ENCODE data around the gene NLGN2. TPM values are rescaled to one million over a fixed set of nuclear protein-coding genes. Genes with fewer than 3 reads are reported as not detected.

The NLGN2 gene
- total and polyA plus RNA-seq, 2 experiments from 2014 or later = 14.4 to 38.7 TPM

- TF ChIP-seq ZNF114 (CRISPR knock-in tag; IDR thresholded peaks at IDR 0.05) = no peak
- TF ChIP-seq REST (IDR thresholded peaks at IDR 0.05; ENCODE audit: unreplicated experiment) = no peak
Measured at GRCh38 chr17:7442142-7442541, 34.5 kb downstream of the NLGN2 start (continued).

DNA sequence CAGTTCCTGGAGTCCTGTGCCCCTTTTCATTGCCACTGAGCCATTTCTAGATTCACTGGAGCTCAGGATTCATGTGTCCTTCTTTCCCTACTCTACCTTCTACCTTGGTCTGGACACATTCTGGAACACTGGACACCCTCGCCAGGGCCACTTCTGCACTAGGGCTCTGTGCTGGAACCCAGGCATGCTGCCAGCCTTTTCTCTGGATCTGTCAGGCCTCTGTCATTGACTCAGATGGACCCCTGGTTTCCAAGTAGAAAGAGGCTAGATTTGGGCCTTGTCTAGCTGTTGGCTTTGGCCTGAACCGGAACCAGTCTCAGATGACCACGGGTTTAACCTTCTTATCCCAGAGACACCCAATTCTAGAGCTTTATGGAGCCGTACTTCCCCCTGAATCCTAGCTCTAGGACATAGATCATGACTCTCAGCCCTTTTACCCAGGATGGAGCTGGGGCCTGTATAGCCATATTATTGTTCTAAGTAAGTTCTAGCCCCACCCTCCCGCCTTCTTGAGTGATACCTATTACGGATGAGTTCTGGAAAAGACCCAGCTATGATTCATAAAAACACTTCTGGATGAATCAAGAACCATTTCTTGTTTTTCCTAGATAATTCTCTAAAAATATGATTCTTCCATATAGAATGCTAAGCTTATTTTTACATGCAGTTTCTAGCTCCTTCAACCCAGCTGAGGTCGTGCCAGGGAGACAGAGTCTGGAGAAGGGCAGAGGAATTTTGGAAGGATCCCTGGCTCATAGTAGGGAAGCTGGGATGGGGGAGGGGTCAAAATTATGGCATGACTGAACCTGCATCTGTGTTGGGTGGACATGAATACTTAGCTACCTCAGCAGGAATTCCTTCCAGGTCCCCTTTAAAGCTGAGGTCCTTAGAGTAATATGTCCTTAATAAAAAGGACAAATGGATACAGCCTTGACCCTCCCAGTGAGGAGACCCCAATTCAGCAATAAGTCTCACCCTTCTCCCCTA is 36.1 kb downstream of the NLGN2 start:
- Histone ChIP-seq H3F3A (replicated peaks; ENCODE audit: low read depth) (peaks cover 39% of the 10 kb centered on the region), H4K20me1 (replicated peaks; ENCODE audit: insufficient read depth) (peaks cover 3% of the 10 kb centered on the region; the same call in 1 of the 2 replicates), H3K9me2 (ENCODE audit: insufficient read depth) (no peaks in the 10 kb centered on the region), H2AFZ (no peak overlapping the region), H3K4me2 (peak overlapping the region; percentile 99), H3K36me3 (ENCODE audit: insufficient read depth) (no peaks in the 10 kb centered on the region), H3K4me1 (ENCODE audit: insufficient read depth) (peaks cover 44% of the 10 kb centered on the region), H3K79me2 (replicated peaks; ENCODE audit: insufficient read depth) (no peaks in the 10 kb centered on the region), H3K4me3 (peak overlapping the region; percentile 90; the same call in 1 of the 2 replicates), H3K27me3 (ENCODE audit: insufficient read depth) (peaks cover 49% of the 10 kb centered on the region), H3K27ac (ENCODE audit: low read depth) (no peak overlapping the region)
- peaks cover 48% of the 10 kb centered on the region for H3K27me3 Mint-ChIP-seq (ENCODE audit: insufficient read depth, low read depth, poor library complexity)
- H3K4me1 Mint-ChIP-seq = peaks cover 38% of the 10 kb centered on the region
- ATAC-seq (no peak), DNase-seq (ENCODE audit: low spot score) (no peak)
- H3K27ac Mint-ChIP-seq = no peak overlapping the region
- H3K36me3 Mint-ChIP-seq (ENCODE audit: low read depth) = peaks cover 5% of the 10 kb centered on the region; the same call in 2 of the 3 replicates
- H3K9me3 Mint-ChIP-seq = no peaks in the 10 kb centered on the region; the same call in 2 of the 3 replicates
- H3K4me3 Mint-ChIP-seq = peak overlapping the region; percentile 91; the same call in 2 of the 3 replicates
- no peak for TF ChIP-seq POLR2AphosphoS5 (IDR thresholded peaks at IDR 0.05; ENCODE audit: low read depth)
- no peak for TF ChIP-seq CREB1 (CRISPR knock-in tag; IDR thresholded peaks at IDR 0.05; ENCODE audit: low read depth)
- no peak for TF ChIP-seq STAT1 (IDR thresholded peaks at IDR 0.05; ENCODE audit: unreplicated experiment)
- TF ChIP-seq, protein P1, sequence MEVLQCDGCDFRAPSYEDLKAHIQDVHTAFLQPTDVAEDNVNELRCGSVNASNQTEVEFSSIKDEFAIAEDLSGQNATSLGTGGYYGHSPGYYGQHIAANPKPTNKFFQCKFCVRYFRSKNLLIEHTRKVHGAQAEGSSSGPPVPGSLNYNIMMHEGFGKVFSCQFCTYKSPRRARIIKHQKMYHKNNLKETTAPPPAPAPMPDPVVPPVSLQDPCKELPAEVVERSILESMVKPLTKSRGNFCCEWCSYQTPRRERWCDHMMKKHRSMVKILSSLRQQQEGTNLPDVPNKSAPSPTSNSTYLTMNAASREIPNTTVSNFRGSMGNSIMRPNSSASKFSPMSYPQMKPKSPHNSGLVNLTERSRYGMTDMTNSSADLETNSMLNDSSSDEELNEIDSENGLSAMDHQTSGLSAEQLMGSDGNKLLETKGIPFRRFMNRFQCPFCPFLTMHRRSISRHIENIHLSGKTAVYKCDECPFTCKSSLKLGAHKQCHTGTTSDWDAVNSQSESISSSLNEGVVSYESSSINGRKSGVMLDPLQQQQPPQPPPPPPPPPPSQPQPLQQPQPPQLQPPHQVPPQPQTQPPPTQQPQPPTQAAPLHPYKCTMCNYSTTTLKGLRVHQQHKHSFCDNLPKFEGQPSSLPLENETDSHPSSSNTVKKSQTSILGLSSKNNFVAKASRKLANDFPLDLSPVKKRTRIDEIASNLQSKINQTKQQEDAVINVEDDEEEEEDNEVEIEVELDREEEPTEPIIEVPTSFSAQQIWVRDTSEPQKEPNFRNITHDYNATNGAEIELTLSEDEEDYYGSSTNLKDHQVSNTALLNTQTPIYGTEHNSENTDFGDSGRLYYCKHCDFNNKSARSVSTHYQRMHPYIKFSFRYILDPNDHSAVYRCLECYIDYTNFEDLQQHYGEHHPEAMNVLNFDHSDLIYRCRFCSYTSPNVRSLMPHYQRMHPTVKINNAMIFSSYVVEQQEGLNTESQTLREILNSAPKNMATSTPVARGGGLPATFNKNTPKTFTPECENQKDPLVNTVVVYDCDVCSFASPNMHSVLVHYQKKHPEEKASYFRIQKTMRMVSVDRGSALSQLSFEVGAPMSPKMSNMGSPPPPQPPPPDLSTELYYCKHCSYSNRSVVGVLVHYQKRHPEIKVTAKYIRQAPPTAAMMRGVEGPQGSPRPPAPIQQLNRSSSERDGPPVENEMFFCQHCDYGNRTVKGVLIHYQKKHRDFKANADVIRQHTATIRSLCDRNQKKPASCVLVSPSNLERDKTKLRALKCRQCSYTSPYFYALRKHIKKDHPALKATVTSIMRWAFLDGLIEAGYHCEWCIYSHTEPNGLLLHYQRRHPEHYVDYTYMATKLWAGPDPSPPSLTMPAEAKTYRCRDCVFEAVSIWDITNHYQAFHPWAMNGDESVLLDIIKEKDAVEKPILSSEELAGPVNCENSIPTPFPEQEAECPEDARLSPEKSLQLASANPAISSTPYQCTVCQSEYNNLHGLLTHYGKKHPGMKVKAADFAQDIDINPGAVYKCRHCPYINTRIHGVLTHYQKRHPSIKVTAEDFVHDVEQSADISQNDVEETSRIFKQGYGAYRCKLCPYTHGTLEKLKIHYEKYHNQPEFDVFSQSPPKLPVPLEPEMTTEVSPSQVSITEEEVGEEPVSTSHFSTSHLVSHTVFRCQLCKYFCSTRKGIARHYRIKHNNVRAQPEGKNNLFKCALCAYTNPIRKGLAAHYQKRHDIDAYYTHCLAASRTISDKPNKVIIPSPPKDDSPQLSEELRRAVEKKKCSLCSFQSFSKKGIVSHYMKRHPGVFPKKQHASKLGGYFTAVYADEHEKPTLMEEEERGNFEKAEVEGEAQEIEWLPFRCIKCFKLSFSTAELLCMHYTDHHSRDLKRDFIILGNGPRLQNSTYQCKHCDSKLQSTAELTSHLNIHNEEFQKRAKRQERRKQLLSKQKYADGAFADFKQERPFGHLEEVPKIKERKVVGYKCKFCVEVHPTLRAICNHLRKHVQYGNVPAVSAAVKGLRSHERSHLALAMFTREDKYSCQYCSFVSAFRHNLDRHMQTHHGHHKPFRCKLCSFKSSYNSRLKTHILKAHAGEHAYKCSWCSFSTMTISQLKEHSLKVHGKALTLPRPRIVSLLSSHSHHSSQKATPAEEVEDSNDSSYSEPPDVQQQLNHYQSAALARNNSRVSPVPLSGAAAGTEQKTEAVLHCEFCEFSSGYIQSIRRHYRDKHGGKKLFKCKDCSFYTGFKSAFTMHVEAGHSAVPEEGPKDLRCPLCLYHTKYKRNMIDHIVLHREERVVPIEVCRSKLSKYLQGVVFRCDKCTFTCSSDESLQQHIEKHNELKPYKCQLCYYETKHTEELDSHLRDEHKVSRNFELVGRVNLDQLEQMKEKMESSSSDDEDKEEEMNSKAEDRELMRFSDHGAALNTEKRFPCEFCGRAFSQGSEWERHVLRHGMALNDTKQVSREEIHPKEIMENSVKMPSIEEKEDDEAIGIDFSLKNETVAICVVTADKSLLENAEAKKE (CRISPR knock-in tag; IDR thresholded peaks at IDR 0.05) = no peak
- no peak for TF ChIP-seq EZH2phosphoT487 (IDR thresholded peaks at IDR 0.05; ENCODE audit: unreplicated experiment)
- TF ChIP-seq, protein P2, sequence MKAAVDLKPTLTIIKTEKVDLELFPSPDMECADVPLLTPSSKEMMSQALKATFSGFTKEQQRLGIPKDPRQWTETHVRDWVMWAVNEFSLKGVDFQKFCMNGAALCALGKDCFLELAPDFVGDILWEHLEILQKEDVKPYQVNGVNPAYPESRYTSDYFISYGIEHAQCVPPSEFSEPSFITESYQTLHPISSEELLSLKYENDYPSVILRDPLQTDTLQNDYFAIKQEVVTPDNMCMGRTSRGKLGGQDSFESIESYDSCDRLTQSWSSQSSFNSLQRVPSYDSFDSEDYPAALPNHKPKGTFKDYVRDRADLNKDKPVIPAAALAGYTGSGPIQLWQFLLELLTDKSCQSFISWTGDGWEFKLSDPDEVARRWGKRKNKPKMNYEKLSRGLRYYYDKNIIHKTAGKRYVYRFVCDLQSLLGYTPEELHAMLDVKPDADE (IDR thresholded peaks at IDR 0.05) = no peak
- TF ChIP-seq JUNB (IDR thresholded peaks at IDR 0.05; ENCODE audit: unreplicated experiment) = no peak
- TF ChIP-seq NANOG (IDR thresholded peaks at IDR 0.05; ENCODE audit: borderline replicate concordance) = no peak

Measured in GM23338 (cell line).